Astrocyte (in vitro differentiated cells and primary cell): ENCODE measurements around the gene CD79A. TPM values are rescaled to one million over a fixed set of nuclear protein-coding genes. Genes with fewer than 3 reads are reported as not detected.
A peak's percentile ranks its signal among the peaks of the same experiment; 100 is the strongest.

Experiments
- DNase-seq: peaks from one replicate; pipeline ENCODE4 v3.0.0-alpha.2; 2010; ENCODE audit warnings: low read depth
- FAIRE-seq: peaks from 2 replicates; lab custom pipeline; 2011; peaks lifted over from hg19 to GRCh38; lab: Jason Lieb, UNC
- H2AFZ ChIP-seq: 2 replicates; pipeline ENCODE4 v1.6.0; 2012; ENCODE audit warnings: low read depth, low read length, inconsistent platforms
- H3K27ac ChIP-seq: 2 replicates; pipeline ENCODE4 v1.5.1; 2011; ENCODE audit warnings: low read depth, low read length, inconsistent platforms
- H3K27me3 ChIP-seq: 2 replicates; pipeline ENCODE4 v1.6.0; 2011; ENCODE audit warnings: low read length, inconsistent platforms; ENCODE audit not compliant: insufficient read depth
- H3K36me3 ChIP-seq: 2 replicates; pipeline ENCODE4 v1.5.1; 2011; ENCODE audit warnings: low read length, inconsistent platforms; ENCODE audit not compliant: insufficient read depth
- H3K4me1 ChIP-seq: 2 replicates; pipeline ENCODE4 v1.5.1; 2011; ENCODE audit warnings: low read length, inconsistent platforms; ENCODE audit not compliant: insufficient read depth
- H3K4me2 ChIP-seq: 2 replicates; pipeline ENCODE4 v1.6.0; 2012; ENCODE audit warnings: low read length, inconsistent platforms
- H3K4me3 ChIP-seq: 2 replicates; pipeline ENCODE4 v1.5.1; 2011; ENCODE audit warnings: low read depth, mild to moderate bottlenecking, low read length, inconsistent platforms; ENCODE audit not compliant: insufficient read depth
- H3K79me2 ChIP-seq: 2 replicates; pipeline ENCODE4 v1.6.0; 2012; ENCODE audit warnings: mild to moderate bottlenecking, low read length, inconsistent platforms; ENCODE audit not compliant: insufficient read depth
- H3K9ac ChIP-seq: 2 replicates; pipeline ENCODE4 v1.6.0; 2012; ENCODE audit warnings: mild to moderate bottlenecking, low read length, inconsistent platforms
- H3K9me3 ChIP-seq: 2 replicates; pipeline ENCODE4 v1.5.1; 2012; ENCODE audit warnings: low read depth, mild to moderate bottlenecking, low read length, inconsistent platforms; ENCODE audit not compliant: insufficient read depth
- H4K20me1 ChIP-seq: 2 replicates; pipeline ENCODE4 v1.6.0; 2012; ENCODE audit warnings: low read length, inconsistent platforms; ENCODE audit not compliant: insufficient read depth
- H3K27ac Mint-ChIP-seq: one replicate; pipeline ENCODE4 v1.8.0; 2021; ENCODE audit warnings: mild to moderate bottlenecking, mixed read lengths; ENCODE audit not compliant: unreplicated experiment
- H3K27me3 Mint-ChIP-seq: one replicate; pipeline ENCODE4 v1.8.0; 2021; ENCODE audit warnings: low read depth, mixed read lengths; ENCODE audit not compliant: unreplicated experiment
- H3K36me3 Mint-ChIP-seq: one replicate; pipeline ENCODE4 v1.8.0; 2021; ENCODE audit warnings: low read depth, mixed read lengths; ENCODE audit not compliant: unreplicated experiment
- H3K4me1 Mint-ChIP-seq: one replicate; pipeline ENCODE4 v1.8.0; 2021; ENCODE audit warnings: low read depth, mixed read lengths; ENCODE audit not compliant: unreplicated experiment
- H3K4me3 Mint-ChIP-seq: one replicate; pipeline ENCODE4 v1.8.0; 2021; ENCODE audit warnings: mild to moderate bottlenecking, moderate library complexity, mixed read lengths; ENCODE audit not compliant: unreplicated experiment
- H3K9me3 Mint-ChIP-seq: one replicate; pipeline ENCODE4 v1.8.0; 2021; ENCODE audit warnings: mild to moderate bottlenecking, mixed read lengths; ENCODE audit not compliant: unreplicated experiment
- CTCF ChIP-seq: IDR thresholded peaks from 2 replicates; pipeline ENCODE4 v1.5.1; 2011; ENCODE audit warnings: low read depth, mild to moderate bottlenecking, inconsistent platforms, low read length, moderate library complexity; ENCODE audit not compliant: insufficient read depth
- EZH2 ChIP-seq: IDR thresholded peaks from 2 replicates; pipeline ENCODE4 v1.6.1; 2012; ENCODE audit warnings: mild to moderate bottlenecking, low read length, inconsistent platforms; ENCODE audit not compliant: insufficient read depth
- total RNA-seq: library from RNA; stranded (reverse); gene quantifications from 2 replicates; pipeline ENCODE4 v1.2.1, GENCODE V29; 2021

CD79A gene
- total RNA-seq, 1 donor from 2014 or later = 0.30 TPM

- Histone ChIP-seq H3K79me2 (no peaks in the 10 kb centered on the region), H2AFZ (no peak overlapping the region), H3K27me3 (peaks cover 35% of the 10 kb centered on the region), H3K36me3 (peaks cover under 1% of the 10 kb centered on the region), H3K4me2 (no peak overlapping the region), H3K4me1 (no peaks in the 10 kb centered on the region), H3K9me3 (peaks cover 3% of the 10 kb centered on the region), H4K20me1 (peaks cover 41% of the 10 kb centered on the region), H3K9ac (no peak overlapping the region), H3K27ac (no peak overlapping the region), H3K4me3 (no peak overlapping the region)
- FAIRE-seq = no peak
- peaks cover 30% of the 10 kb centered on the region for H3K27me3 Mint-ChIP-seq
- no peak overlapping the region for H3K4me3 Mint-ChIP-seq
- H3K27ac Mint-ChIP-seq = no peak overlapping the region
- no peak for TF ChIP-seq CTCF
- no peak for TF ChIP-seq EZH2
- no peak for DNase-seq
- peaks cover 9% of the 10 kb centered on the region for H3K36me3 Mint-ChIP-seq
- H3K9me3 Mint-ChIP-seq = peaks cover 2% of the 10 kb centered on the region
- H3K4me1 Mint-ChIP-seq = no peaks in the 10 kb centered on the region
These were observed 33.3 kb downstream of the CD79A start for GRCh38 chr19:41910240-41910991.

- Histone ChIP-seq H4K20me1 (peaks cover 42% of the 10 kb centered on the region), H3K27ac (no peak overlapping the region), H3K27me3 (peaks cover 43% of the 10 kb centered on the region), H3K79me2 (no peaks in the 10 kb centered on the region), H3K4me3 (no peak overlapping the region), H3K36me3 (no peaks in the 10 kb centered on the region), H3K9me3 (peaks cover 3% of the 10 kb centered on the region), H2AFZ (no peak overlapping the region), H3K4me2 (no peak overlapping the region), H3K9ac (no peak overlapping the region), H3K4me1 (no peaks in the 10 kb centered on the region)
- Mint-ChIP-seq H3K4me3 (no peak overlapping the region), H3K27ac (peak overlapping the region; percentile 59), H3K27me3 (peaks cover 30% of the 10 kb centered on the region), H3K9me3 (peaks cover 2% of the 10 kb centered on the region), H3K4me1 (no peaks in the 10 kb centered on the region), H3K36me3 (peaks cover 5% of the 10 kb centered on the region)
- DNase-seq (no peak), FAIRE-seq (no peak)
- TF ChIP-seq CTCF (no peak), EZH2 (no peak)
These were observed 34.2 kb downstream of the CD79A start for GRCh38 chr19:41910992-41911888.
